H1 (cell line): ENCODE results near the gene VAV2. TPM values are rescaled to one million over a fixed set of nuclear protein-coding genes. Genes with fewer than 3 reads are reported as not detected.

Experiments used
- CTCF ChIA-PET: fragments of 300-600 bp; sonication (Branson Sonifier 250); formaldehyde crosslinking; loops from one replicate; lab custom pipeline; 2021; ENCODE audit not compliant: partially characterized antibody; lab: Charles Lee
- POLR2A ChIA-PET: fragments of 300-600 bp; sonication (Branson Sonifier 250); formaldehyde crosslinking; loops from one replicate; lab custom pipeline; 2021; ENCODE audit warnings: inconsistent platforms; ENCODE audit not compliant: partially characterized antibody; lab: Charles Lee
- DNase-seq, 2 experiments: peaks; one replicate each; pipeline versions ENCODE4 v3.0.0 to v3.0.0-alpha.2; 2010 to 2022; ENCODE audit warnings: low spot score in 2 of 2, low read depth in 1 of 2, mixed read lengths in 1 of 2
- FAIRE-seq: peaks from 2 replicates; lab custom pipeline; 2011; peaks lifted over from hg19 to GRCh38; lab: Jason Lieb, UNC
- H2AFZ ChIP-seq: 2 replicates; pipeline ENCODE4 v1.8.1; 2012; ENCODE audit warnings: low read length, inconsistent platforms
- H2AK5ac ChIP-seq: 2 replicates; pipeline ENCODE4 v1.6.1; 2013; ENCODE audit warnings: low read depth, low read length
- H2BK120ac ChIP-seq: replicated peaks from 2 replicates; pipeline ENCODE3; 2013; ENCODE audit warnings: low read depth, low read length, inconsistent platforms
- H2BK12ac ChIP-seq: 2 replicates; pipeline ENCODE4 v1.6.1; 2013; ENCODE audit warnings: low read depth, low read length
- H2BK15ac ChIP-seq: 2 replicates; pipeline ENCODE4 v1.6.1; 2013; ENCODE audit warnings: low read length
- H2BK20ac ChIP-seq: 2 replicates; pipeline ENCODE4 v1.6.1; 2013; ENCODE audit warnings: low read length
- H2BK5ac ChIP-seq: 2 replicates; pipeline ENCODE4 v1.6.1; 2013; ENCODE audit warnings: low read depth, low read length
- H3K14ac ChIP-seq: 2 replicates; pipeline ENCODE4 v1.6.1; 2013; ENCODE audit warnings: inconsistent platforms; ENCODE audit not compliant: insufficient read length
- H3K18ac ChIP-seq: 2 replicates; pipeline ENCODE4 v1.6.1; 2013; ENCODE audit warnings: low read length; ENCODE audit errors: extremely low read depth
- H3K23ac ChIP-seq: 2 replicates; pipeline ENCODE4 v1.6.1; 2013; ENCODE audit warnings: inconsistent platforms; ENCODE audit not compliant: insufficient read length
- H3K23me2 ChIP-seq: 2 replicates; pipeline ENCODE4 v1.6.1; 2013; ENCODE audit warnings: low read depth, low read length
- H3K27ac ChIP-seq: 2 replicates; pipeline ENCODE4 v1.6.1; 2011; ENCODE audit warnings: low read depth, low read length, inconsistent platforms
- H3K27me3 ChIP-seq, 4 experiments: replicated peaks in 1 of 4; 1 replicate in 1 of 4; 2 replicates in 3 of 4; pipeline versions ENCODE4 v1.6.1 to v1.8.1; 2011 to 2013; ENCODE audit warnings: low read length in 3 of 4, mild to moderate bottlenecking in 3 of 4, inconsistent platforms in 2 of 4, mixed read lengths in 2 of 4, moderate library complexity in 1 of 4; ENCODE audit not compliant: control insufficient read depth in 3 of 4, insufficient read depth in 3 of 4; ENCODE audit errors: extremely low read depth in 1 of 4
- H3K36me3 ChIP-seq, 4 experiments: 2 replicates each; pipeline versions ENCODE4 v1.6.1 to v1.8.1; 2011 to 2013; ENCODE audit warnings: mild to moderate bottlenecking in 4 of 4, low read length in 3 of 4, moderate library complexity in 2 of 4, control low read depth in 1 of 4, inconsistent platforms in 1 of 4; ENCODE audit not compliant: insufficient read depth in 4 of 4, control insufficient read depth in 2 of 4
- H3K4ac ChIP-seq: replicated peaks from 2 replicates; pipeline ENCODE3; 2013; ENCODE audit warnings: low read length, low read depth, mixed read lengths, inconsistent platforms; ENCODE audit not compliant: insufficient read length
- H3K4me1 ChIP-seq, 4 experiments: replicated peaks in 1 of 4; 1 replicate in 1 of 4; 2 replicates in 3 of 4; pipeline versions ENCODE4 v1.6.1 to v1.8.1; 2011 to 2013; ENCODE audit warnings: low read length in 3 of 4, inconsistent platforms in 2 of 4, mixed read lengths in 1 of 4; ENCODE audit not compliant: insufficient read depth in 4 of 4, control insufficient read depth in 3 of 4
- H3K4me2 ChIP-seq, 2 experiments: 2 replicates each; pipeline versions ENCODE4 v1.6.1 to v1.8.1; 2011 to 2013; ENCODE audit warnings: low read depth in 2 of 2, low read length in 2 of 2, control low read depth in 1 of 2, inconsistent platforms in 1 of 2, mild to moderate bottlenecking in 1 of 2; ENCODE audit not compliant: insufficient read depth in 1 of 2
- H3K4me3 ChIP-seq, 4 experiments: fragments of 200-600, 300-600 bp in 1 of 4; sonication (generic), shearing (Covaris generic), sonication (Bioruptor Twin) in 1 of 4; 2 replicates each; pipeline versions ENCODE4 v1.5.1 to v1.8.1; 2011 to 2016; ENCODE audit warnings: low read length in 4 of 4, low read depth in 3 of 4, control low read depth in 2 of 4, inconsistent platforms in 2 of 4, mild to moderate bottlenecking in 2 of 4, mixed read lengths in 1 of 4, moderate library complexity in 1 of 4; ENCODE audit not compliant: insufficient read depth in 2 of 4; ENCODE audit errors: extremely low read depth in 1 of 4
- H3K56ac ChIP-seq: replicated peaks from 2 replicates; pipeline ENCODE3; 2013; ENCODE audit warnings: low read depth, mild to moderate bottlenecking, mixed read lengths, low read length, inconsistent platforms; ENCODE audit not compliant: insufficient read length
- H3K79me1 ChIP-seq: 2 replicates; pipeline ENCODE4 v1.6.1; 2013; ENCODE audit warnings: low read depth, low read length, control low read depth
- H3K79me2 ChIP-seq, 2 experiments: 2 replicates each; pipeline versions ENCODE4 v1.6.1 to v1.8.1; 2012 to 2013; ENCODE audit warnings: low read length in 2 of 2, mild to moderate bottlenecking in 2 of 2, inconsistent platforms in 1 of 2; ENCODE audit not compliant: insufficient read depth in 2 of 2, control insufficient read depth in 1 of 2
- H3K9ac ChIP-seq, 4 experiments: replicated peaks in 1 of 4; 1 replicate in 1 of 4; 2 replicates in 3 of 4; pipeline versions ENCODE4 v1.6.1 to v1.8.1; 2011 to 2013; ENCODE audit warnings: low read depth in 3 of 4, low read length in 3 of 4, control low read depth in 2 of 4, mild to moderate bottlenecking in 2 of 4, moderate library complexity in 2 of 4, inconsistent platforms in 1 of 4; ENCODE audit errors: extremely low read depth in 1 of 4
- H3K9me3 ChIP-seq, 2 experiments: 2 replicates each; pipeline versions ENCODE4 v1.6.1 to v1.8.1; 2012 to 2013; ENCODE audit warnings: mild to moderate bottlenecking in 2 of 2, moderate library complexity in 2 of 2, control low read depth in 1 of 2, inconsistent platforms in 1 of 2, low read depth in 1 of 2, low read length in 1 of 2, mixed read lengths in 1 of 2; ENCODE audit not compliant: insufficient read depth in 2 of 2
- H4K20me1 ChIP-seq, 2 experiments: replicated peaks in 1 of 2; 2 replicates each; pipeline versions ENCODE3 to v1.8.1; 2011 to 2013; ENCODE audit warnings: inconsistent platforms in 2 of 2, low read length in 2 of 2, mild to moderate bottlenecking in 1 of 2; ENCODE audit not compliant: insufficient read depth in 2 of 2, control insufficient read depth in 1 of 2
- H4K5ac ChIP-seq: 2 replicates; pipeline ENCODE4 v1.6.1; 2013; ENCODE audit warnings: low read length, low read depth, mixed read lengths, inconsistent platforms; ENCODE audit not compliant: insufficient read length
- H4K8ac ChIP-seq: 2 replicates; pipeline ENCODE4 v1.8.0; 2013; ENCODE audit warnings: mild to moderate bottlenecking, moderate library complexity, low read length, inconsistent platforms; ENCODE audit not compliant: insufficient read depth; ENCODE audit errors: extremely low read depth
- H4K91ac ChIP-seq: replicated peaks from 2 replicates; pipeline ENCODE3; 2013; ENCODE audit warnings: low read length, mixed read lengths, inconsistent platforms; ENCODE audit not compliant: insufficient read length
- CREB1 ChIP-seq: IDR thresholded peaks from 2 replicates; pipeline ENCODE4 v1.6.1; 2012; ENCODE audit warnings: inconsistent platforms
- WGBS, 2 experiments: shearing (Covaris generic) in 1 of 2; methylation state at CpG; one replicate each; pipeline versions ENCODE4 v1.1.6 to v1.1.7; 2013 to 2015; ENCODE audit warnings: low lambda C conversion rate in 2 of 2, mixed read lengths in 2 of 2, inconsistent platforms in 1 of 2, low coverage in 1 of 2, missing lambda C conversion rate in 1 of 2; ENCODE audit not compliant: insufficient replicate concordance in 2 of 2, insufficient coverage in 1 of 2, insufficient read length in 1 of 2; ENCODE audit errors: extremely low coverage in 1 of 2, missing lambda C conversion rate in 1 of 2; 5-methylcytosine and 5-hydroxymethylcytosine counted together
- polyA plus RNA-seq, 7 experiments: library from polyadenylated mRNA; depleted of rRNA in 3 of 7; stranded (reverse) in 5 of 7; unstranded in 2 of 7; fragments of >200 nt in 5 of 7; fragments of 200-250 nt in 2 of 7; gene quantifications; 1 replicate in 5 of 7; 2 replicates in 1 of 7; 4 replicates in 1 of 7; pipeline versions ENCODE4 v1.2.1 to v1.2.3, GENCODE V29; 2011 to 2013; ENCODE audit warnings: missing spikeins in 2 of 7, mixed read lengths in 2 of 7
- total RNA-seq: library from RNA; stranded (reverse); fragmentation: NEBNext Ultra II Directional; extraction: Animal tissue kit (Norgen Biotek cat#: 25700); gene quantifications from 2 replicates; pipeline ENCODE4 v1.2.1, GENCODE V29; 2021

VAV2 gene
- total and polyA plus RNA-seq, 2 of the 8 experiments (the other 6 are each of a cell fraction or from before 2014, with no cell fraction given), result 13.6 to 37.6 TPM

DNA sequence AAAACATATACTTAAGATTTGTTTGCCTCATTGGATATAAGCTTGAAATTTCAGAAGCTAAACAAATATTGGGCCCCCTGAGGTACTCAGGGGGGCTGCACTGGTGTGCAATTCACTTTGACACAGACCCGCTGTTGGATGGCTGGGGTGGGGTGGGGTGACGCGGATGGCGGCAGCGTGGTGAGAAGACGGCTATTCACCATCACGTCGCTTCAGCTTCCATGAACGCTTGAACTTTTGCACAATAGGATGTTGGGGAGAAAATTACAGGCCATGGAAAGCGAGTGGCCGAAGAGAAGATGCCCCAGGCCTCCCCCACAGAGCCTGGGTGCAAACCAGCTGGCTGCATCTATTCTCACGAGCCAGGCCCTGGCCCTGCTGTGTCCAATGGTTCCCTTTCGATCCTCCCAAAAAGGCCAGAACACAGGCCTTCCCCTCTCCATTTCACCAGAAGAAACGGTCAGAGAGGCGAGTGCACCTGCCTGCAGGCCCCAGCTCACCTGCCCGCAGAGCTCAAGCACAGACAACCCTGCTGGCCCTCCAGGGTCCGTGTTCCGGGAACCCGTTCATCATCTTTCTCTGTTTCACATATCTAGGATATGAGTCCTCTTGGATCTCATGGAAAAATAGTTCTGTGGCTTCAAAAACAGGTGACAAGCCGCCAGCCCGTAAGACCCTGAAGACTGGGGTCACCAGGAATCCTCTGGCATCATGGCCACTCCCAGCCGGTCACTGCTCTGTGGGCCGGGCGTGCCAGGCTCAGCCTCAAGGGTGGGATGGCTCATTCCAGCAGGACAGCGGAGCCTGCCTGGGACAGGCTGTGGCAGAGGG, 207.2 kb downstream of the VAV2 start:
- Histone ChIP-seq H2BK5ac (no peak overlapping the region), H3K27ac (no peak overlapping the region), H3K23me2 (no peaks in the 10 kb centered on the region), H3K79me1 (no peaks in the 10 kb centered on the region; the same call in 1 of the 2 replicates), H2BK12ac (no peak overlapping the region), H3K9me3 (no peaks in the 10 kb centered on the region), H3K23ac (no peak overlapping the region), H3K9ac (no peak overlapping the region), H4K5ac (no peak overlapping the region), H2BK15ac (no peak overlapping the region), H2AFZ (no peak overlapping the region), H3K4ac (no peak overlapping the region), H3K14ac (no peak overlapping the region), H2AK5ac (no peak overlapping the region), H3K27me3 (no peaks in the 10 kb centered on the region), H3K4me2 (no peak overlapping the region), H3K56ac (no peak overlapping the region), H3K79me2 (no peaks in the 10 kb centered on the region), H4K20me1 (peaks cover 6 to 11% of the 10 kb centered on the region in 2 experiments), H3K4me1 (peaks cover 0 to 3% (median 1%) of the 10 kb centered on the region in 4 experiments; a peak in 4 of 7 replicates), H3K18ac (no peak overlapping the region), H4K8ac (no peak overlapping the region), H3K4me3 (no peak overlapping the region), H3K36me3 (peaks cover 0 to 9% (median 2%) of the 10 kb centered on the region in 4 experiments; a peak in 2 of 8 replicates), H2BK20ac (no peak overlapping the region), H4K91ac (no peak overlapping the region), H2BK120ac (no peak overlapping the region)
- ChIA-PET CTCF (interaction anchor here (0.6 to 5.2 kb wide), 11 partner anchors 10 to 210 kb away, joined by 3 to 75 read pairs (median 3); partner anchors contain the start of gene SARDH), POLR2A (no interaction called here)
- FAIRE-seq (no peak), DNase-seq (no peak)
- 95% methylated on average over 18 of the region's 25 CpGs; no CpG with 5 or more reads in 1 of the 2 experiments for WGBS, 2 experiments
- TF ChIP-seq CREB1, result no peak
